Loucy (cell line): ENCODE measurements around the gene ADAP2.
"Not testable (repeated sequence)": the region's sequence is repeated elsewhere in the genome, so short reads cannot be mapped to it uniquely, and the experiment has no call there.

Experiments used
- H2AFZ ChIP-seq: fragments of 200-600 bp; sonication (generic); 2 replicates; pipeline ENCODE4 v1.6.0; 2016; ENCODE audit warnings: antibody characterized with exemption, mild to moderate bottlenecking, low read length, moderate library complexity
- H3F3A ChIP-seq: fragments of 200-600 bp; 2 replicates; pipeline ENCODE4 v1.6.0; 2016; ENCODE audit warnings: antibody characterized with exemption, low read depth, mild to moderate bottlenecking
- H3K27me3 ChIP-seq: fragments of 200-600 bp; sonication (generic); 2 replicates; pipeline ENCODE4 v1.6.1; 2014; ENCODE audit warnings: low read length, mild to moderate bottlenecking; ENCODE audit not compliant: insufficient read depth, poor library complexity, severe bottlenecking
- H3K36me3 ChIP-seq: fragments of 200-600 bp; sonication (generic); 2 replicates; pipeline ENCODE4 v1.6.1; 2016; ENCODE audit warnings: low read length; ENCODE audit not compliant: insufficient read depth
- H3K4me1 ChIP-seq: fragments of 200-600 bp; sonication (generic); 2 replicates; pipeline ENCODE4 v1.5.1; 2014; ENCODE audit warnings: low read length, mild to moderate bottlenecking; ENCODE audit not compliant: insufficient read depth, poor library complexity, severe bottlenecking
- H3K4me2 ChIP-seq: fragments of 200-600 bp; sonication (generic); 2 replicates; pipeline ENCODE4 v1.6.0; 2014; ENCODE audit warnings: antibody characterized with exemption, low read length, low read depth, mild to moderate bottlenecking; ENCODE audit not compliant: poor library complexity, severe bottlenecking
- H3K4me3 ChIP-seq: fragments of 200-600 bp; sonication (generic); 2 replicates; pipeline ENCODE4 v1.5.1; 2014; ENCODE audit warnings: low read length, mild to moderate bottlenecking, mixed read lengths; ENCODE audit not compliant: poor library complexity, severe bottlenecking
- H3K79me2 ChIP-seq: fragments of 200-600 bp; sonication (generic); 2 replicates; pipeline ENCODE4 v1.6.1; 2014; ENCODE audit warnings: low read length; ENCODE audit not compliant: insufficient read depth
- H3K9ac ChIP-seq: fragments of 200-600 bp; sonication (generic); 2 replicates; pipeline ENCODE4 v1.6.0; 2014; ENCODE audit warnings: mild to moderate bottlenecking, low read depth, low read length, moderate library complexity; ENCODE audit not compliant: poor library complexity, severe bottlenecking
- H3K9me2 ChIP-seq: fragments of 200-600 bp; sonication (generic); replicated peaks from 2 replicates; pipeline ENCODE4 v1.6.1; 2016; ENCODE audit warnings: low read depth, low read length, mixed read lengths
- H3K9me3 ChIP-seq: fragments of 200-600 bp; sonication (generic); 2 replicates; pipeline ENCODE4 v1.6.1; 2014; ENCODE audit warnings: mild to moderate bottlenecking, antibody characterized with exemption, low read length, low read depth; ENCODE audit not compliant: insufficient read depth
- H4K20me1 ChIP-seq: fragments of 200-600 bp; sonication (generic); 2 replicates; pipeline ENCODE4 v1.6.0; 2014; ENCODE audit warnings: antibody characterized with exemption, low read length, mild to moderate bottlenecking; ENCODE audit not compliant: insufficient read depth, poor library complexity, severe bottlenecking
- CTCF ChIP-seq: fragments of 200-600 bp; sonication (generic); conservative IDR thresholded peaks from 2 replicates; pipeline ENCODE4 v1.5.1; 2014; ENCODE audit warnings: mild to moderate bottlenecking, antibody characterized with exemption, low read length
- EZH2phosphoT487 ChIP-seq: fragments of 200-600 bp; IDR thresholded peaks from 2 replicates; pipeline ENCODE4 v1.6.1; 2018; ENCODE audit warnings: antibody characterized with exemption, mild to moderate bottlenecking, moderate library complexity, borderline replicate concordance

Gene ADAP2

GRCh38 chr17:30961209-30962188 lies 39.8 kb downstream of the ADAP2 start:
- H3K9me2 ChIP-seq = no peaks in the 10 kb centered on the region
- TF ChIP-seq EZH2phosphoT487 (no peak), CTCF (no peak)
- H4K20me1 ChIP-seq = no peaks in the 10 kb centered on the region
- no peaks in the 10 kb centered on the region for H3K27me3 ChIP-seq
- no peaks in the 10 kb centered on the region for H3F3A ChIP-seq
- H3K4me2 ChIP-seq = no peak overlapping the region
- H3K4me3 ChIP-seq = no peak overlapping the region
- H3K9me3 ChIP-seq = no peaks in the 10 kb centered on the region
- H3K36me3 ChIP-seq = no peaks in the 10 kb centered on the region
- H2AFZ ChIP-seq = no peak overlapping the region
- no peaks in the 10 kb centered on the region for H3K79me2 ChIP-seq
- H3K9ac ChIP-seq = no peak overlapping the region
- no peaks in the 10 kb centered on the region for H3K4me1 ChIP-seq

GRCh38 chr17:30964312-30964711 lies 42.6 kb downstream of the ADAP2 start:
- not testable (repeated sequence) for H3K4me1 ChIP-seq, H3K36me3 ChIP-seq, H3K9me3 ChIP-seq, H3K27me3 ChIP-seq, H3F3A ChIP-seq, H3K9me2 ChIP-seq, H3K4me3 ChIP-seq, H3K4me2 ChIP-seq, H3K79me2 ChIP-seq, H4K20me1 ChIP-seq, H2AFZ ChIP-seq, H3K9ac ChIP-seq

GRCh38 chr17:30964876-30965275 lies 43.1 kb downstream of the ADAP2 start:
- H3K36me3 ChIP-seq = no peaks in the 10 kb centered on the region
- TF ChIP-seq EZH2phosphoT487 (no peak), CTCF (no peak)
- H3K4me2 ChIP-seq = no peak overlapping the region
- H3K9me2 ChIP-seq = no peaks in the 10 kb centered on the region
- no peak overlapping the region for H3K4me3 ChIP-seq
- no peaks in the 10 kb centered on the region for H3K79me2 ChIP-seq
- no peaks in the 10 kb centered on the region for H4K20me1 ChIP-seq
- H3F3A ChIP-seq = no peaks in the 10 kb centered on the region
- no peaks in the 10 kb centered on the region for H3K27me3 ChIP-seq
- no peak overlapping the region for H2AFZ ChIP-seq
- no peak overlapping the region for H3K9ac ChIP-seq
- H3K9me3 ChIP-seq = no peaks in the 10 kb centered on the region
- H3K4me1 ChIP-seq = no peaks in the 10 kb centered on the region

- Histone ChIP-seq H2AFZ (no peak overlapping the region), H3K9ac (no peak overlapping the region)
Measured at GRCh38 chr17:30965686-30966085, 43.9 kb downstream of the ADAP2 start.

More at GRCh38 chr17:30965686-30966085, 43.9 kb downstream of the ADAP2 start:
- Histone ChIP-seq H3K4me1 (peaks cover 7% of the 10 kb centered on the region), H3F3A (no peaks in the 10 kb centered on the region), H3K4me3 (no peak overlapping the region), H3K4me2 (no peak overlapping the region), H3K79me2 (no peaks in the 10 kb centered on the region), H3K9me3 (no peaks in the 10 kb centered on the region), H3K9me2 (no peaks in the 10 kb centered on the region), H3K27me3 (no peaks in the 10 kb centered on the region), H4K20me1 (no peaks in the 10 kb centered on the region), H3K36me3 (no peaks in the 10 kb centered on the region)
- TF ChIP-seq EZH2phosphoT487 = no peak
- TF ChIP-seq CTCF = no peak
